ENCODE measurements around the gene PIP5K1C.
"Not testable (repeated sequence)": the region's sequence is repeated elsewhere in the genome, so short reads cannot be mapped to it uniquely, and the experiment has no call there.

PIP5K1C gene

DNA sequence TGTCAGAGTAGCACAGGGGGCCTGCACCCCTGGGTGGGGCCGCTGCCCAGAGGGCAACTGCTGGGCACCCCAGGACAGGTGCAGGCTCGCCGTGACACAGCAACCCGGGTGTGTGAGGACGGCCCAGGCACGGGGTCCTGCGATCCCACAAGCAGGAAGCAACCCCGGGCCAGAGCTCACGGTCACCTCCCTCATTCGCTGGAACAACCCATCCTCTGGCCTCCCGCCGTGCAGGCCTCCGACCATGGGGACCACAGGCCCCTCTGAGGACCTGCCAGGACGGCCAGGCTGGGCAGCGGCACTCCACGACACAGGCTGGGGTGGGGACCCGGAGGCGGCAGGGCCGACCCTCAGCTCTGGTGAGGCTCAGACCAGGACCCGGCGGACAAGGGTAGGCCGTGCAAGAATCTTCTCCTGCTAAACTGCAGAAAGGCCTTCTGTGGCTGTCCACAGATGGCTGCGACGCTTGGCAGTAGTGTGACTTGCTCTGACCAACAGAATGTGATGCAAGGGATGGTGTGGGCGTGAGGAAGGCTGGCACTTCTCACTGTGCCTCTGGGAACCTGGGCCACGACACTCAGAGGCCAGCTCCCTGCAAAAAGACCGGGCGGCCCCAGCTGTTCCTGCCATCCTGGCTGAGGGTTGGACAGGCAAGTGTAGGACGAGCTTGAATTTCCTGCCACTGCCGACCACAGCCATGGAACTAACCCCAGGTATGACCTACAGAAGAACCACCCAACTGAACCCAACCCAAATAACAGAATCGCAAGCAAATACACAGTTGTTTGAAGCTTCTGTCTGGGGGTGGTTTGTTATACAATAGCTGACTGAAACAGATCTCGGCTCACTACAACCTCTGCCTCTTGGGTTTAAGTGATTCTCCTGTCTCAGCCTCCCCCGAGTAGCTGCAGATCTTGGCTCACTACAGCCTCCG lies 26.5 kb downstream of the PIP5K1C start:
- DNase-seq, result no peak

DNA sequence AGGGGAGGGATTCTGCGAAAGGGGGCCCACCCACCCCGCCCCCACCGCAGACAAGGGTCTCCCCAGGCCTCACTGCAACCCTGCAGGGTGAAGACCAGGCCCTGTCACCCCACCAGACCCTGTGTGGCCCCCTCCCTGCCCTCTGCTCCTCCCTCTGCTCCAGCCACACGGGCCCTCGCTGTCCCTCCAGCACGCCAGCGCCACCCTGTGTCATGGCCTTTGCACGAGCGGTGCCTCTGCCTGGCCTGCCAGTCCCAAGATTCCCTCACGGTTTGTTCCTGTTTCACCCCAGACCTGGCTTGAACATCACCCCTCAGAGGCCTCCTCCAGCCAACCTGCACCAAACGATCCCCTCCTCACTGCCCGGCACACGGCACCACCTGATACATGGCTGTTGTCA lies 27.3 kb downstream of the PIP5K1C start:
- no peak for DNase-seq

DNA sequence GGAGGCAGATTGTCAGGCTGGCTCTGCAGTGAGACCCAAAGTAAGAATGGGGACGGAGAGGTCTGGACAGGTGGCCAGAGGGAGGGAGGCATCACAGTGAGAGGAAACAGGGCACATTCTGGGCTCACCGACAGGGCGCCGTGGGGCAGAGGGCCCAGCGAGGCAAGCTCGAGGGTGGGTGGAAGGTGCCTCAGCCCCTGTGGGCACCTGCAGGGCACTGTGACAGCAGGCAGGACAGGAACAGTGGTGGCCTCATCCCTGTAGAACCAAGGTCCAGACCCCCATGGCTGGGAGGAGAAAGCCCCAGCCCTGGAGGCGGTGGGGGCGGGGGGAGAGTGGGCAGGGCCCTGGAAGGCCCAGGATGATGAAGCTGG lies 27.7 kb downstream of the PIP5K1C start:
- DNase-seq, result no peak

DNA sequence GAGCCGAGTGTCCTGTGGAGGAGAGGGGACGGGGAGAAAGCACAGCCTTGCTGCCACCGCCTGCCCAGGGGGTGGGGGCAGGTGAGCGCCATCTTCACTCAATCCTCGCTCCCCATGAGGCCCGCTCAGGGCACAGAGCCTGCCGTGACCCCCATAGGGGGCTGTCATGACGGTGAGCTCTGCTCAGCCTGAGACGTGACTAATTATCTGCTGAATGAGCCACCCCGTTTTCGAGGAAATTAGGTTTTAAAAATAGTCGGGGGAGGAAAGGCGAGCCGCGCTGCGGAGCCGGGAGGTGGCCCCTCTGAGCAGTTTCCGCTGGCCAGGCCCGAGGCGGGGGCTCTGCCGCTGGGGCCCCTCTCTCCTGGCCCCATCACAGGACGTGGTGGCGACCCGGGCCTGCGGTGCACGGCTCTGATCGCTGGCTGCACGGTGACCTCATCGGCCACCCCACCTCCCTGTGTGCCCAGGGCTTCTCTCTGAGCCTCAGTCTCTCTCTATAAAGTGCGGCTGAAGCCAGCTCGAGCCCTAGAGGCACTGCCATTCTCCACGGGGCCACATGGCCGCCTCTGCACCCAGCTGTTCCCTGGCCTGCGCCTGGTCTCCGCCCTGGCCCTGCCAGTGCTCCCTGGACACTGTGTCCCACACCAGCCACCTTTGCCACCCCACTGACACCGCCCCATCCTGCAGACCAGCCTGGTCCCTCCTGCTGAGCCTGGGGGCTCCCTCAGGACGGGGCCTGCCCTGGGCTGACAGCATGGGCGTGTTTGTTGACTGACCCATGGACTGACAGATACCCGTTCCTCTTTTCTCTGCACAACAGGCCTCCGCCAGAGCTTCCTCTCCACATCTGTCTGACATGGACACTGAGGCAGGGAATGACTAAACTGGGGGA lies 28.3 kb downstream of the PIP5K1C start:
- DNase-seq, result no peak

DNA sequence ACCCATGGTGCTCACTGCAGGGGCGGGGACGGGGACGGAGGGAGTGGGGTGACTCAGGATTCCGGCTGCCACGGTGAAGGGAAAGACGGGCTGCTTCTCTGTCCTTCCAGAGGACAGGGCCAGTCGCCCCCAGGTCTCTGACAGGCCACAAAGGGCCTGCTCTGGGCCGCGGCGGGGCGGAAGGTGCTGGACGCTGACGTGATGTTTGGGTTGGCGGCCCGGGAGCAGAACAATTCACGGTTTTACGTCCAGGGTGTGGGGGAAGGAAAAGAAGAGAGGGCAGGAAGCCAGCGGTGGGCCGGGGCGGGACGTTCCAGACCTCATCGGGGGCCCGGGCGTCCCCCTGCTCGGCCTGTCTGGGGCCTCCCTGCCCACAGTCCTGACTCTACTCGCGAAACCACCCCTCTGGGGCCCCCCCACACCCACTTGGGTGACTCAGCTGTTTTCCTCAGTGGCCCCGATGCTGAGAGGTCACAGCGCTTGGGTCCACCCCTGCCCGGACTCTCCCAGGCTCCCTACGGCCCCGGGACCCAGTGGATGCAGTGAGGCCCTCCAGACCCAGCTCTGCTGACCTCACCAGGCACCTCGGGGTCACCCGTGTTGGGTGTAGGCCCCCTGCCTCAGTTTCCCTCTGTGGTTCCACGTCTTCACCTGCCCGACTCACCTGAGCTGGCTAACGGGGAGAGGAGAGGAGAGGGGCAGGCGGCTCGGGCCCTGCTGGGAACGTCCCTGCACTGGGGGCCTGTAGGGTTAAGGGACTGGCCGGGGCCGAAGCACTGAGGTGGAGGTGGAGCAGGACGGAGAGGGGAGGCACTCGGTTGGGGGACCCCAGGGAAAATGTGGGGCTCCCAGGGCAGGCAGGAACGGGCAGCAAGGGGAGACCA lies 29.2 kb downstream of the PIP5K1C start:
- no peak for DNase-seq

DNA sequence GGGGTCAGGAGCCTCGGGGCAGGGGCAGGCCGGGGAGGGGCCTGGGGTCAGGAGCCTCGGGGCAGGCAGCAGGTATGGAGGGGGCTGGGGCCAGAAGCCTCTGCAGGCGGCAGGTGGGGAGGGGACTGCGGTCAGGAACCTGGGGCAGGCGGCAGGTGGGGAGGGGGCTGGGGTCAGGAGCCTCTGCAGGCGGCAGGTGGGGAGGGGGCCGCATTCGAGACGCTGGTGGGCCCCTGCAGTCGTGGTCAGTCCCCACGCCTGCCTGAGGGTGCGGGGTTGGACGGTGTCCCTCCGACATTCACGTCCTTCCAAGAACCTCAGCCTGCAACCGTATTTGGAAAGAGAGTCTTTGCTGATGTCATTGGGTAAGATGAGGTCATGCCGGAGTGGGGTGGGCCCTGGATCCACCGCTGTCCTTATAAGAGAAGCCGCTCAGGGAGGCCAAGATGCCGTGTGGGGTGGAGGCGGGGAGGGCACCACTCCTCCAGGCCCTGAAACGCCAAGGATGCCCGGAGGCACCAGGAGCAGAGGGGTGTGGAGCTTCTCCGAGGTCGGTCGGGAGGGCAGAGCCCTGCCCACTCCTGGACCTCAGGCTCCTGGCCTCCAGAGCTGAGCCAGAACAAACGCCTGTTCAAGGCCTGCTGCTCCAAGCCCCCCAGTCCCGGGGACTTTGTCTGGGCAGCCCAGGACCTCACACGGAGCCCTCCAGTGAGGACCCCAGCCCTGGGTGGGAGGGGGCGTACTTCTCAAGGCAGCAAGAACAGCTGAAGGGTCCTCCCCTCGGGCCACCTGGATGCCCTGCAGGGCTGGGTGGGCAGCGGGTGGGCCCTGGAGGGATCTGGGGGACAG lies 30.1 kb downstream of the PIP5K1C start:
- no peak for DNase-seq

DNA sequence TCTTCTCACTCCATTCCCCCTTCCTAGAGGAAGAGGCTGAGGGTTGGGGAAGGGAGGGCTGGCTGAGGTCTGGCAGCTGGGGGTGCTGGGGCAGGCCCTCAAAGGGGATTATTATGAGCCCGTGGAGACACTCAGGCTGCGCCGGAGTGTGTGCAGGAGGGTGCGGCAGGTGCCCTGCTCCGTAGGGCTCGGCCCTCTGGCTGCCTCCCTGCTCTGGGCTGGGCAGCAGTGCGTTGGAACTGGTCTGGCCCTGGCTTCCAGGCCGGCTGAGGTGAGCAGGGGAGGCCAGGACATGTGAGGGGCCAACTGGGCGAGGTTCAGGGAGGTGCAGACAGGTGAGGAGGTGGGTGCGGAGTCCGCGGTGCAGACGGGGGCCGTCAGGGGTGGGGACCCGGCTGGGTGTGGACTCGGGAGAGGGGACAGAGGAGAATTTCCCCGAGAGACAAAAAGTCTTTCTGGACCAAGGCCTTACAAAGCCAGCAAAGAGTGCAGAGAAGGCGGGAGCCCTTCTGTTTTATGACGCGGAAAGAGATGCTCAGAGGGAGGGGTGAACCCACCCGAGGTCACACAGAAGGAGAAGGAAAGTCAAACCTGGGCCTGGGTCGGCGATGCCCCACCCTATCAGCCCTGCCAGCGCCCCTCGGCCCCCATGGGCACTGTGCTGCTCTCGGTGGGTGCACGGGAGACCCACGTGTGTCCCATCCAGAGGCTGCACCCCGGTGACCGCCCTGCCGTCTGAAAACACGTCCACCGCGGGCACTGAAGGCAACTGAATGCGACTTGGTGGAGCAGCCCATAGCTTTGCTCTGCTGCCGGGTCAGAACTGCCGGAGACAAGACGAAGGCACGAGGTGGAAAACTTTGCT lies 31.0 kb downstream of the PIP5K1C start:
- no peak for DNase-seq

DNA sequence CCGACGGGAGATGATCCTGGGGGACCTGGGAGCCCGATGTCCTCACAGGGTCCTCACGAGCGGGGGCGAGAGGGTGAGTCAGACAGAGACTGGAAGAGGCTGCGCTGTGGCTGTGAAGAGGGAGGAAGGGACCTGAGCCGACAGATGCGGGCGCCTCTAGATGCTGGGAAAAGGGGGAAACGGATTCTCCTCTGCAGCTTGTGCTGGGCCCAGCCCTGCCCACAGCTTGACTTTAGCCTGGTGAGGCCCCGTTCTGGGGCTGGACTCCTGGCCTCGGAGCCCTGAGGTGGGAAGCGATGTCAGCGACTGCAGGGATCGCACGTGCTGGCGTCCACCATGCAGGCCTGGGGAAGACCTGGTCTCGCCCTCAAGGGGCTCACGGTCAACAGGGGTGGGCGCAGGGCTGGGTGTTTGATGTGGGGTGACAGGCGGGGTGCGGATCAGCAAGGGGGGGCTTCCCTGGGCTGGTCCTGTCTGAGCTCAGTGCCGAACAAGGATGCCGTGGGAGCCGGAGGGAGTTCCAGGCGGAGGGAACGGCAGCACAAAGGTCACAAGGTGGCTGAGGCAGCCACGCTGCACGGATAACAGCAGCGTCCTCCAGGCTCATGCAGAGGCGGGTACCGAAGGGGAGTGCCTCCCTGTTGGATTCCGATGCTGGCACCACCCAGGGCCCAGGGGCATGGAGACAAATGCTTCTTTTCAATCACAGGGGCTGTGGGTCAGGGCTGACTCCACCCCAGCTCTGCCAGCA lies 31.8 kb downstream of the PIP5K1C start:
- no peak for DNase-seq

DNA sequence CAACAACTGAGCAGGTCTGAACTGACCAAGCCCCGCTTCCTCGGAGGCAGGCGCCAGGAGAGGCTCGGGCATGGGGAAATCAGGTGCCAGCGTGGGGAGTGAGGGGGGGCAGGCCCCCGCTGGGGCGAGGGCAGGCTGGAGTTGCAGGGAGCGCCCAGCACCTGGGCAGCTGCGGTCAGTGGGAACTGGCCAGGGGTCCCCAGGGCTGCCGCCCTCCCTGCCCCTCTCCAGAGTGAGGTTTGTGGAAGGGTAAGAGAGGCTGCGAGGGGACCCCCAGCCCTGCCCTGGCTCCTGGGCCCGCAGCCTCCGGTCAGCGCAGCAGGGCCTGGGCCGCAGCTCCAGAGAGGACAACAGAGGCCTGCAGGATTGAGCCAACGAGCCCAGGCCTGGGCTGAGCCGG lies 32.5 kb downstream of the PIP5K1C start:
- DNase-seq, result no peak

DNA sequence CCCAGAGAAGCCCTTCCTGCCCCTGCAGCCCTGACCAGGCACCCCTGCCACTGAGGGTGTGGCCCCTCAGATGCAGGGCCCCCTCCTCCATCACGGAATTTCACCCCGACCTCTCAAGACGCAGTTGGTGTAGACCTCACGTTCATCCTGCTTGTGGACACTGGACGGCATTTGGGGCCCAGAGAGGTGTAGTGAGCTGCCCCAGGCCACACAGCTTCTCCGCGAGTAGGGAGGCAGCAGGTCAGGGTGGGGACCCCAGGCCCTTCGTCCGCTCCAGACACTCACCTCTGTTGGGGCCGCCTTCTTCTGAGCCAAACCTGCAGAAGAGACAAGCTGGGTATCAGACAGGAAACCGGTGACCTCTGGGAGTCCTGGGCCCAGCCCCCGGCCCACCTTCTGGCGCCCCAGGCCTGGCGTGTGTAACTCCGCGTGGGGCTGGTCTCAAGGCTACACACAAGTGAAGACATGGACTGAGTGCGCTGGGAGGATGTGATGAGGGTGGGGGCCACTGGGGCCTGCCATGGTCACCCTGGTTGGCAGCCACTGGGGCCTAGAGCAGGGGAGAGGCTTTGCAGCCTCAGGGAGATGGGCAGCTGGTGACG lies 33.1 kb downstream of the PIP5K1C start:
- no peak for DNase-seq

DNA sequence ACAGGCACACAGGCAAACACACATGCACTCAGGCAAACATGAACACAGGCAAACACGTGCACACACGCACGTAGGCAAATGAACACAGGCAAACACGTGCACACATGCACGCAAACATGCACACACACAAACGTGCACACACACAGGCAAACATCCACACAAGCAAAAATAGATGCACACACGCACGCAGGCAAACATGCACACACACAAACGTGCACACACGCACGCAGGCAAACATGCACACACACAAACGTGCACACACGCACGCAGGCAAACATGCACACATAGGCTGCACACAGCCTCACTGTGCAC lies 33.8 kb downstream of the PIP5K1C start:
- not testable (repeated sequence) for DNase-seq

DNA sequence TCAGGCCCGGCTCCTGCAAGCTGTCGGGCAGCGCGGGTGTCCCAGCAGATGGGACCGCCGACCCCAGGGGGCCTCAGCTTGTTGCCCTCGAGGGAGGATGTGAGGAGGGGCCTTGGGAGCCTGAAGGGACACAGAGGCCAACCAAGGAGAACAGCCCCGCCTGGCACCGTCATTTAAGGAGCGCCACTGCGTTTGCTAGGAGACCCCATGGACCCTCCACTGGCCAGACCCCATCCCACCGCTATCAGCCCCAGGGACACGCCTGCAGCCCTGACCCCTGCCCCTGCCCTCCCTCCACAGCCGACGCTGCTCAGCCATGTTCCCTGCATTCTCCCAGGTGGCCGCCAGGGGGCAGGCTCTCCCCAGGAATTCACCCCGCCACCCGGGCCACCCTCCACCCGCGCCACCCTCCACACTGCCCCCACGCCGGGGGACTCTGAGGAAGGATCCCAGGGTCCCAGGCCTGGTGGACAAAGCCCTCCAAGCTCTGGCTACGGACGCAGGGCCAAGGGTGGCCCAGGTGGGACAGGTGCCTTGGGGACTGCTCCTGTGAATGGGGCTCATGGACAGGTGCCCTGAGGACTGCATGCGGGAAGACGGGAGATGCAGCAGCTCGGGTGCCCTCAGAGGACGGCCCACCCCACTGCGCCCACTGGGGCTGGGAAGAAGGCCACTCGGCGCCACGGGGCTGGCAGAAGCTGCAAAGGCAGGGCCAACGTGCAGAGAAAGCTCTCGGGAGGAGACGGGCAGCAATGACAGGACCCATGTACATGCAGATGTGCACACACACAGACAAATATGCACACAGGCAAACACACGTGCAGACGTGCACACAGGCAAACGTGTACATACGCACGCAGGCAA lies 34.4 kb downstream of the PIP5K1C start:
- DNase-seq, result no peak

DNA sequence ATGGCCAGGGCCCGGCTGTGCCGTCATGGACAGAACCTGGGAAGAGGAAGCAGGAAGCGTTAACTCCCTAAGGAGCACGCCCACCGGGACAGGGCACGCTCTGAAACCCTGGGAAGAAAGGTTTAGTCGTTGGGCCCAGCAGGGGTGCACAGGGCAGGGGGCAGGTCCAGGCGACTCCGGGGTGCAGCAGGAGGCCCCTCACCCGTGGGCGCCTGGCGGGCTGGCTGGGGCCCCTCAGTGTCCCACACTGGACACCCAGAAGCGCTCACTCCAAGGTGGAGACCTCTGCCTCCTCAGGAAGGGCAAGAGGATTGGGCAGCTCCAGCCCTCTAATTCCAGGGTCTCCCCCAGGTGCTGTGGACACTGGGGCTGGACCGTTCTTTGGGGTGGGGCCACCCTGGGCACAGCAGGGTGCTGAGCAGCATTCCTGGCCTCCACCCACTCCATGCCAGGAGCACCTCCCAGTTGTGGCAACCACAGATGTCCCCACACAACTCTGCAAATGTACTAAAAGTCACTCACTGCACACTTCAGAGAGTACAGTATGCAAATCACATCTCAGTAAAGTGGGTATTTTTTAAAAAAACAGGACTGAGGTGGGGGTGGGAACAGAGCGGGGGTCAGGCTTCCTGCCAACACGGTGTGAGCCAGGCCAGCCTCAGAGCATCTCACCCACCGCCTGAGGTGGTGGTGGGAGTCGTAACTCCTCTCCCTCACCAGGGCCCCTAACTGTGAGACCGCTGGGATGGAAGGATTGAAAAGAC lies 35.2 kb downstream of the PIP5K1C start:
- no peak for DNase-seq

DNA sequence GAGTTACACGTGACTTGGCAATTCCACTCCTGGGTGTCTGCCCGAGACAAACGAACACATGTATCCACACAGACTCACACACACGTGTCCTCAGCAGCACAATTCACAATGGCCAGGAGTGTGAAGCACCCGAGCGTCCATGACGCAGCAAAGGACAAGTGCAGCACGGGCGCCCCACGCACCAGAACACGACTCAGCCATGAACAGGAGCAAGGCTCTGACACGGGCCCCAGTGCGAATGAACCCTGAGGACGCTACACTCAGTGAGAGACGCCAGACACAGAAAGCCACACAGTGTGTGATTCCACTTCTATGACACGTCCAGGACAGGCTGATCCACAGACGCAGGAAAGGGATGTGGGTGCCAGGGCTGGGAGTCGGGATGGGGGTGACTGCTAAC lies 36.4 kb downstream of the PIP5K1C start:
- no peak for DNase-seq

DNA sequence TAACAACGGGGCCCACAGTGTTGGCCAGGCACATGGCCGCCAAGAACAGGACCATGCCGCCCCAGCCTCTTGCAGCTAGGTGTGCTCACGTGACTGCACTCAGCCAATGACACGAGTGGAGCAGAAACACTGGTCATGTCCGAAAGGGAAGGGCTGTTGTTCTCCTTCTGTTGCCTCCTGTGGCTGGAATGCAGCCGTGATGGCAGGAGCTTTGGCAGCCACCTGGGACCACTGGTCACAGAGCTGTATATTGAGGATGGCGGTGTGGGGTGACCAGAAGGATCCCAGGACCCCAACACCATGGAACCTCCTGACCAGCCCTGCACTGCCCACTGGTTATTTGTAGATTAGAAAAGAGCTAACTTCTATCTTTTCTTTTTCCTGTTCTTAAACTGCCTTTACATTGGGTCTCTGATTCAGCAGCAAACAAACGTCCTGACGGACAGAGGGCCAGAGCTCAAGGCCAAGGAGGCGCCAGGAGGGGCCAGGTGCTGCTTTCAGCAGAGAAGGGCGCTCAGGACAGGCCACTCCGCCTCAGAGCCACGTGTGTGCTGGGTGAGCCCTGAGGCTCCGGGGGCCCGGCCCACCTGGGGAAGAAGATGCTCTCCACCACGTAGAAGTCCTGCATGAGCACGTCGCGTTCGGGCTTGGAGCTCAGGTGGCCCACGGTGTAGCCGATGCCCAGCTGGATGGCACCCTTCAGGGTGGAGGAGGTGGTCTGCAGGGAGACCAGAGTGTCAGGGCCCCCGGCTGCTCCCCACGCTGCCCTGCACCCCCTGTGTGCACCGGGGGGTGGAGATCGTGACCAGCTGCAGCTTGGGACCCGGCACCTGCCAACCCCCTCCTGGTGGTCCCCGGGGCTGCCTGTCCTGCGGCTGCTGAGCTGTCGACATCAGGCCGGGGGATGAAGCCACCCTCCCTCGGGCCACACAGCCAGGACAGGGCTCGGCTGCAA lies 38.7 kb downstream of the PIP5K1C start:
- DNase-seq, result no peak

DNA sequence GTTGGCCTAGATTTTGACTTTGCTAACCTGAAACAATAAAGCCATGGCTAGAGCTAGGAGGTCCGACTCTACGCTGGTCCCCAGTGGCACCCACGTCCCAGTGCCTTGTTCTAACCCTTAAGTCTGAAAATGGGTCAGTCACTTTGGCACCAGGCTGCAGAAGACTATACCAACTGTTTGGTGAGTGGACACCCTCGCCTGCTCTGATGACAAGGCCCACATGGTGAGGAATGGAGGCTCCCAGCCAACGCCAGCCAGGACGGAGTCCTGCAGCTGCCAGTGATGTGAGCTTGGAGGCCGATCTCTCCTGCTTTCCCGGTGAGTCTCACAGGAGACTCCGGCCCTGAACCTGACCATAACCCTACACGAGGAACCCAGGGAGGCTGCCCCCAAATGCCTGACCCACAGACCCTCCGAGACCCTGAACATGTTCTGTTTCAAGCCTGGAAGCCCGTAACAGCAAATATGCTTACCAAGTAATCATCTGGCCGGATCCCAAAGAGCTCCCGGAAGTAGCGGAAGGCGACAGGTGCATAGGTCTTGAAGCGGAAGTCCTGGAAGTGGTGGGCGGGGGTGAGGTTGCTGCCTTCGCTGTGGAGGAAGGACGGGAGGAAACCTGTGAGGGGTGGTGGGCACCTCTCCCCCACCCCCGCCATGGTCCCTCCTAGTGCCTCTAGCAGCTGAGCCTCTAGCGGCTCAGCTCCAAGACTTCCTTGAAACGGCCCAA lies 39.6 kb downstream of the PIP5K1C start:
- no peak for DNase-seq
